ENCODE data around the gene CSTB.

The CSTB gene

DNA sequence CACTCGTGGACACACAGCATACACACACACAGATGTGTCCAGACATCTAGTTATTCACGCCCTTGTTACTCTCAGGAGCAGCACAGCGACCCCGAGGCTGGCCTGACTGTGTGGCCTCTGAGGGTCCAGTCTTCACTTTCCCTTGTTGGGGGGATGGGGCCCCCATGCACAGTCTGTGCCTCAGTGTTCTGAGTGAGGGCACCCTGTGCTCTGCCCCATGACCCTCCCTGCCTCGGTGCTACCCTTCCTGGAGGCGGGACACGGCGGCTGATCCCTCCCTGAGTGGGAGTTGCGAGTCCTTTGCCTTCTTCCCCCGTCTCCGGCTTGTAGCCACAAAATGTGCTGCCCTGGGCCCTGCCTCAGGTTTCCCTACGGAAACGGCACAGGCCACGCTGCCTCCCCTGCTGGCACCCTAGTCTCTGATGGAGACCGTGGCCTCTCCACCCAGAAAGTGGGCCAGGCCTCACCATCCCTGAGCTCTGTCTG lies 8.6 kb downstream of the CSTB start:
- DNase-seq (ENCODE audit: low read depth): no peak
- H3K4me3 ChIP-seq (ENCODE audit: low read depth, low read length): no peak overlapping the region
- TF ChIP-seq CTCF (IDR thresholded peaks at IDR 0.05; ENCODE audit: low read depth, low read length, missing control alignments): no peak

DNA sequence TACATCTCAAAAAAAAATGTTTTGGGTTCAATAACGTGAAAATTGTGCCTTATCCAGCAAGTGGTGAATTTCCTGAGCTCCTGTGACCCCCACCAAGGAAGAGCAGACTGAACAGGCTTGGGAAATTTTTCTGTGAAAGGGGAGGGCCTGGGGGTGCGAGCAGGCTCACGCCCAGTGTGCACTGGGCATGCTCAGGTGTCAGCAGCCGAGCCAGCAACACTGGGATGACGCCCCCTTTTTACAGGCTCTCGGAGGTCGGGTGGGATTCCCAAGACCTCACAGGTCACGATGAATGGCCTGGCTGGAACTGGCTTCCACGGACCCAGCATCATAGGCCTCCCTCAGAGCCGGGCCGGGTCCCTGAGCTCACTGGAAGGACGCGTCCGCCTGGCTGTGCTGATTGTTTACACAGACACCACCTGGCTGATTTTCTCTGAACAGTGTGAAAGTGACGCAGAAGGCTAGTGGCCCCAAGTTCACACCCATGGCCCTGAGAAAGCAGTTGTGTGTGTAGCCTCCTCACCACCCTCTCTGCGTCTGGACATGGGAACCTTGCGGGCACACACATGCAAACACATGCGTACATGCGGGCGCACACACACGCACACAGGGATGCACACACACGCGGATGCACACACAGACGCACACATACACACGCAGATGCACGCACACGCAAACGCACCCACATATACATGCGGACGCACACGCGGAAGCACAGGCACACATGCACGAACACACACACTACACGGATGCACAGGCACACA lies 9.2 kb downstream of the CSTB start:
- no peak for DNase-seq (ENCODE audit: low read depth)
- no peak overlapping the region for H3K4me3 ChIP-seq (ENCODE audit: low read depth, low read length)
- TF ChIP-seq CTCF (IDR thresholded peaks at IDR 0.05; ENCODE audit: low read depth, low read length, missing control alignments): no peak

GRCh38 chr21:43764576-43765495 lies 11.3 kb downstream of the CSTB start:
- DNase-seq (ENCODE audit: low read depth): no peak
- TF ChIP-seq CTCF (IDR thresholded peaks at IDR 0.05; ENCODE audit: low read depth, low read length, missing control alignments): no peak
- H3K4me3 ChIP-seq (ENCODE audit: low read depth, low read length): no peak overlapping the region

DNA sequence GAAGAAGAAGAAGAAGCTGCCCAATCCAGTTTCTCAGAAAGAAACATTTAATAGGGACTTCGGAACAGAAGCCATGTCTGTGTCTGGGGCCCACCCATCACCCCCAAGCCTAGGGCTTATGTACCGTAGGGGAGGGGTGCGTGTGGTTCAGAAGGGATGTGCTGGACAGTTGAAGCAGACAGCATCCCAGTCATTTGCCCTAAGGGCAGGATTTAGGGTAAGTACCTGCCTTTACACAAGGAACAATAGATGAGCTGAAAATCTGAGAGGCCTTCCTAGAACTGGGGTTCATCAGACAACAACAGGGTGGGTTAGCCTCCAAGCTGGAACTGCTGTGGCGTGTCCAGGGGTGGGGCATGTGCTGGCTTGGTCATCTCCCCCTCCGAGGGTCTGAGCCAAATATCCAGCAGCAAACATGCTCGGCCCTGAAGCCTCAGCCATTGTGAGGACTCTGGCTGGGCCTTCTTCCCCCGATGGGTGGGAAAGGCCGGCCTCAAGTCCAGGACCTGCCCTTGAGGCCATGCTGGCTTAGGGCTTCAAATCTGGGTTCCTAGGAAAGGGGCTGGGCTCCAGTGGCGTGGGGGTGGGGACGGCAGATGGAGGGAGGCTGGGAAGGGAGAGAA lies 12.1 kb downstream of the CSTB start:
- DNase-seq (ENCODE audit: low read depth): no peak
- H3K4me3 ChIP-seq (ENCODE audit: low read depth, low read length): no peak overlapping the region
- TF ChIP-seq CTCF (IDR thresholded peaks at IDR 0.05; ENCODE audit: low read depth, low read length, missing control alignments): no peak

DNA sequence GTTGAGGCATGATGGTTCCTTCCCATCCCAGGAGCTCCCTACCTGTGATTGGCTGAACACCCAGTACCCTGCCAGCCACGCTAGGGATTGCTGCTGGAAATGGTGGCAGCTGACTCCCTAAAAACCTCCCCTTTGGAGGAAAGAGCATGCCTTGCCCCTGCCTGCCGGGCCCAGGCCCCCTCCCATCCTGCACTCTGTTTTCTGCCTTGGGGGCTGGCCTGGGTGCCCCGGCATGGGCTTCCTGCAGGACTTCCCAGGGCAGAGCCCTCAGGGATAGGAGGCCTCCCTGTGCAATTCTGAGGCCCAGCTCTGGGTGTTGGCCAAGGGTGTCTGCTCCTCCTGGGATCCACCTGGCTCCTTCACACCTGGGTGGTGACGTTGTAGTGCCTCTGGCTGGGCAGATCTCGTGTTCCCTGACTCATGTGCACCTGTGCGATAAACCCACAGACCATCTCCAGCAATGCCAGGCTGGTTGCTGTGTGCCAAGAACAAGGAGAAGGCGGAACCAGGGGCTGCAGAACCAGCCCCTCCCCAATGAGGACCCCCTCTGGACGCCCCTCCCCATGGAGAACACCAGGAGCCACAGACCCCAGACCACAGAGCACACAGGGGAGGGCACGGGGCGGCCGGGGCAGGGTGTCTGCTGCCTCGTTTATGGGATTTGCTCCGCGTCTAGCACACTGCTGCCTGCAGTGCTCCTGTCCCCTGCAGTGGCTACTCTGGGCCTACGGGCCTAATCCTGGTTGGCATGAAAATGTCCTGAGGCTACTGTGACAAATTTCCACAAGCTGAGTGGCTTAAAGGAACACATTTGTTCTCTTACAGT lies 13.6 kb downstream of the CSTB start:
- no peak overlapping the region for H3K4me3 ChIP-seq (ENCODE audit: low read depth, low read length)
- TF ChIP-seq CTCF (IDR thresholded peaks at IDR 0.05; ENCODE audit: low read depth, low read length, missing control alignments): no peak
- DNase-seq (ENCODE audit: low read depth): no peak

- no peak overlapping the region for H3K4me3 ChIP-seq (ENCODE audit: low read depth, low read length)
- DNase-seq (ENCODE audit: low read depth): no peak
- TF ChIP-seq CTCF (IDR thresholded peaks at IDR 0.05; ENCODE audit: low read depth, low read length, missing control alignments): no peak
Observed at GRCh38 chr21:43761886-43762285, 14.2 kb downstream of the CSTB start.
